NCI-H69 (cell line): Measurements from ENCODE around the gene EBNA1BP2.
"Not testable (repeated sequence)": the region's sequence is repeated elsewhere in the genome, so short reads cannot be mapped to it uniquely, and the experiment has no call there.

Experiments used
- DNase-seq: peaks from one replicate; lab custom pipeline; 2025; lab: John Stamatoyannopoulos, UW

Gene EBNA1BP2, protein sequence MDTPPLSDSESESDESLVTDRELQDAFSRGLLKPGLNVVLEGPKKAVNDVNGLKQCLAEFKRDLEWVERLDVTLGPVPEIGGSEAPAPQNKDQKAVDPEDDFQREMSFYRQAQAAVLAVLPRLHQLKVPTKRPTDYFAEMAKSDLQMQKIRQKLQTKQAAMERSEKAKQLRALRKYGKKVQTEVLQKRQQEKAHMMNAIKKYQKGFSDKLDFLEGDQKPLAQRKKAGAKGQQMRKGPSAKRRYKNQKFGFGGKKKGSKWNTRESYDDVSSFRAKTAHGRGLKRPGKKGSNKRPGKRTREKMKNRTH

DNA sequence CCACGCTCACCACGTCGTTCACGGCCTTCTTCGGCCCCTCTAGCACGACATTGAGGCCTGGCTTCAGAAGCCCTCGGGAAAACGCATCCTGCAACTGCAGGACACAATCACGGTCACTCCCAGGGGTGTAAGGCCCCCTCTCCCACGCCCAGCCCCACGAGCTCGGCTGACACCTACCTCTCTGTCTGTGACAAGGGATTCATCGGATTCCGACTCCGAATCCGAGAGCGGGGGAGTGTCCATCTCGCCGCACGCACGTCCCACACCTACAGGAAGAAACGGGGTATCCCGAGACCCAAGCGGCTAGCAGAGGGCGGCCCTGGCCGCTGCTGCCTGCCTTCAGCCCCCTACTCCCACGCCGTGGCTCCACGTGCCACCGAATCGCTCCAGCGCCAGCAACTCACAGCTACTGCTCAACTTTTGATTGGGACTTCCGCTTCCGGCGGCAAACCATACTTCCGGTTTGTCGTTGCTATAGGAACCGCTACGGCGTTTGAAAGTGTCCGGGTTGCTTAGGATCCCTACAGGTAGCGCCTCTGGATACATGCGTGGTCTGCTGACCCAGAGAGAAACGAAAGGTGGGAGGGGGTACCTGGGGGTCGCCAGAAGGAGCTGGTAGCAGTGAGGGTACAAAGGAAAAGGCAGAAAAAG is at the start of gene EBNA1BP2, which contains the start of gene CFAP57:
EBNA1BP2 (minus strand) TSS at position 415 of the 651 bp plus-strand sequence; CDS start at position 243, 172 bp downstream.
CFAP57 (plus strand) TSS at position 455 of the 651 bp plus-strand sequence. CDS start 424 bp downstream, outside the sequence.
- peak; percentile 90 for DNase-seq

DNA sequence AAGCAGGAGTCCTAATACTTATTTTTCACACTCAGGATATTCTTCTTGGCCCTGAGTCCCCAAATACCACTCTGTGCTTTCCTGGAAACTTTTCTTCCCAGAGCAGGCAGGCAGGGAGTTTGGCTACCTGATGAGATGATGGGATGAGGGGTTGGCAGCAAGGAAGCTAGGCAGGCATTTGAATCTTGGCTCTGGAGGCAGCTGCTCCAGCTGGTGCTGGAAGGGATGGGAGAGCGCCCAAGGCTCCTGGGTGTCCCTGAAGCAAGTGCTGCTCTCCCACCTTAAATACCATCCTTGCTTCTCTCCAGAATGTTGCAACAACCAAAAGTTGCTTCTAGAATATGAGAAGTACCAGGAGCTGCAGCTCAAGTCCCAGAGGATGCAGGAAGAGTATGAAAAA is 49.7 kb upstream of the EBNA1BP2 start:
- no peak for DNase-seq

- no peak for DNase-seq
Observed at GRCh38 chr1:43220905-43221778, 49.1 kb upstream of the EBNA1BP2 start.

- no peak for DNase-seq
Observed at GRCh38 chr1:43217747-43218146, 45.7 kb upstream of the EBNA1BP2 start.

GRCh38 chr1:43214501-43215444 is 42.7 kb upstream of the EBNA1BP2 start:
- DNase-seq, result no peak

DNA sequence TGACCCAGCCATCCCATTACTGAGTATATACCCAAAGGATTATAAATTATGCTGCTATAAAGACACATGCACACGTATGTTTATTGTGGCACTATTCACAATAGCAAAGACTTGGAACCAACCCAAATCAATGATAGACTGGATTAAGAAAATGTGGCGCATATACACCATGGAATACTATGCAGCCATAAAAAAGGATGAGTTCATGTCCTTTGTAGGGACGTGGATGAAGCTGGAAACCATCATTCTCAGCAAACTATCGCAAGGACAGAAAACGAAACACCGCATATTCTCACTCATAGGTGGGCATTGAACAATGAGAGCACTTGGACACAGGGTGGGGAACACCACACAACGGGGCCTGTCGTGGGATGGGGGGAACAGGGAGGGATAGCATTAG is 36.2 kb upstream of the EBNA1BP2 start:
- not testable (repeated sequence) for DNase-seq

GRCh38 chr1:43207229-43207853 is 35.3 kb upstream of the EBNA1BP2 start:
- DNase-seq, result no peak

- DNase-seq, result no peak
Observed at GRCh38 chr1:43206600-43207228, 34.6 kb upstream of the EBNA1BP2 start.

DNA sequence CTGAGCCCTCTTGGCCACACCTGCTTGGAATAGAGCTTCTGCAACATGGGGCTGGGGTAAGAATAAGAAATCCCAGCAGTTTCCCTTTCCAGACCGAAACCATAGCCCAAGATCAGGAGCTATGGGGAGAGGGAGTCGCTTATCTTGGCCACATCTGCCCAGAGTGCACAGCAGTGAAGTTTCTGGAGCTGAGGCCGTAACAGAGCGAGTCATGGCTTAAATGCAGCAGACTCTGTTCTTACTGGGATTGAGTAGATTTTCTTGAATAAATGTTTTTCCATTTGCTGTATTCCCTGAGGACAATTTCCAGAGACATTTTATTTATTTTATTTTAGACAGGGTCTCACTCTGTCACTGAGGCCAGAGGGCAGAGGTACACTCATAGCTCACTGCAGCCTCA is 33.6 kb upstream of the EBNA1BP2 start:
- DNase-seq, result no peak

DNA sequence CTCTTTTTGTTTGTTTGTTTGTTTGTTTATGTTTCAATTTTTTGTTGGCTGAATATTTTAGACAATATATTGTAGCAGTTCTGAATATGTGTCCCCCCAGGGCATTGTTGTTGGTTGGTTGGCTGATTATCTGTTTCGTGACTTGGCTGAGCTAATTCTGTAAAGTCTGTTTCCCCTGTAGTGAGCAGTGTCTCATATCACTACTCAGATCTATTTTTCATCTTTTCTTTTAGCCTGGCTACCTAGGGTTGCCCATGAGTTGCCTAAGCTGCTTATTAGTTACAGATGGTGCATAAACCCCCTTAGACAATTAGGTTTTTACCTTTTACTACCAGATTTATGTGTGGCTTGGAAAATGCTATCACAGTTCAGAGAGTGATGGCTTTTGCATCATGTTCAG is 32.3 kb upstream of the EBNA1BP2 start:
- DNase-seq, result no peak

- DNase-seq, result no peak
Observed at GRCh38 chr1:43203859-43204258, 31.8 kb upstream of the EBNA1BP2 start.

- DNase-seq, result peak; percentile 92
Observed at GRCh38 chr1:43199093-43199726, 27.1 kb upstream of the EBNA1BP2 start.

GRCh38 chr1:43197343-43198127 is 25.4 kb upstream of the EBNA1BP2 start:
- DNase-seq, result peak; percentile 59

- no peak for DNase-seq
Observed at GRCh38 chr1:43194509-43194908, 22.4 kb upstream of the EBNA1BP2 start.

- no peak for DNase-seq
Observed at GRCh38 chr1:43188106-43188505, 16.0 kb upstream of the EBNA1BP2 start.

DNA sequence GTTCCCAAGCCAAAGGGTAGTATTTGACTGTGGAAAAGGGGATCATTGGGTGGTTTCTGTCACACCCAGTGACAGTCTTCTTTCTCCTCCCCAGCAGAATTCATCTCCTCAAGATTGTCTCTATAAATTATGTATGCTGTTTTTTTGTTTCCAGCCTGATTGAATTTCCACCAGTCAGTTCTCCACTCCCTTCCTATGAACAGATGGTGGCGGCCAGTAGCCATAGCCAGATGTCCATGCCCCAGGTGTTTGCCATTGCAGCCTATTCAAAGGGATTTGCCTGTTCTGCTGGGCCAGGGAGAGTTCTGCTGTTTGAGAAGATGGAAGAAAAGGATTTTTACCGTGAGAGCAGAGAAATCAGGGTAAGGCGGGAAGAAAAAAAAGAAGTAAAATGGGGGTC is 12.9 kb upstream of the EBNA1BP2 start:
- peak; percentile 79 for DNase-seq

- DNase-seq, result no peak
Observed at GRCh38 chr1:43184388-43184787, 12.3 kb upstream of the EBNA1BP2 start.

- DNase-seq, result no peak
Observed at GRCh38 chr1:43177691-43178090, 5.6 kb upstream of the EBNA1BP2 start.

GRCh38 chr1:43174873-43175272 is 2.8 kb upstream of the EBNA1BP2 start:
- no peak for DNase-seq
